AG10803 (cell line): ENCODE measurements around the gene OR8U1.
"Not testable (repeated sequence)": the region's sequence is repeated elsewhere in the genome, so short reads cannot be mapped to it uniquely, and the experiment has no call there.

ENCODE experiments used
- DNase-seq: peaks from one replicate; pipeline ENCODE4 v3.0.0; 2010; ENCODE audit warnings: low read depth
- H3K4me3 ChIP-seq: 2 replicates; pipeline ENCODE4 v1.5.1; 2011; ENCODE audit warnings: mild to moderate bottlenecking, low read length, control low read depth
- TF ChIP-seq, protein P1 (sequence below): conservative IDR thresholded peaks from 2 replicates; pipeline ENCODE4 v1.5.1; 2011; ENCODE audit warnings: mild to moderate bottlenecking, low read length, control low read depth, inconsistent platforms

Gene OR8U1

DNA sequence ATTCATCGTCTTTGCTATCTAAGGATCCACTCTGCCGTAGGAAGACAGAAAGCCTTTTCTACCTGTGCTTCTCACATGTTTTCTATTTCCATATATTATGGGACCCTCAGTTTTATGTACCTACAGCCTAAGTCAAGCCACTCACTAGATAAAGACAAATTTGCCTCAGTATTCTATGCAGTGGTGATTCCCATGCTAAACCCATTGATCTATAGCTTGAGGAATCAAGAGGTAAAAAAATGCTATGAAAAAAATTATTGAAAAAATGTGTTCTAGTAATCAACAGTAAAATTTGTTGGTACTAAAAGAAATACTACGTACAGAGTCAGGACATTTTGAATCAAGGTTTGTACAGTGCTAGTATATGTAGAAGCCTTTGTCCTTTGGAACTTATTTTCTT lies 19.0 kb downstream of the OR8U1 start:
- no peak overlapping the region for H3K4me3 ChIP-seq
- TF ChIP-seq, protein P1, sequence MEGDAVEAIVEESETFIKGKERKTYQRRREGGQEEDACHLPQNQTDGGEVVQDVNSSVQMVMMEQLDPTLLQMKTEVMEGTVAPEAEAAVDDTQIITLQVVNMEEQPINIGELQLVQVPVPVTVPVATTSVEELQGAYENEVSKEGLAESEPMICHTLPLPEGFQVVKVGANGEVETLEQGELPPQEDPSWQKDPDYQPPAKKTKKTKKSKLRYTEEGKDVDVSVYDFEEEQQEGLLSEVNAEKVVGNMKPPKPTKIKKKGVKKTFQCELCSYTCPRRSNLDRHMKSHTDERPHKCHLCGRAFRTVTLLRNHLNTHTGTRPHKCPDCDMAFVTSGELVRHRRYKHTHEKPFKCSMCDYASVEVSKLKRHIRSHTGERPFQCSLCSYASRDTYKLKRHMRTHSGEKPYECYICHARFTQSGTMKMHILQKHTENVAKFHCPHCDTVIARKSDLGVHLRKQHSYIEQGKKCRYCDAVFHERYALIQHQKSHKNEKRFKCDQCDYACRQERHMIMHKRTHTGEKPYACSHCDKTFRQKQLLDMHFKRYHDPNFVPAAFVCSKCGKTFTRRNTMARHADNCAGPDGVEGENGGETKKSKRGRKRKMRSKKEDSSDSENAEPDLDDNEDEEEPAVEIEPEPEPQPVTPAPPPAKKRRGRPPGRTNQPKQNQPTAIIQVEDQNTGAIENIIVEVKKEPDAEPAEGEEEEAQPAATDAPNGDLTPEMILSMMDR = no peak
- DNase-seq = no peak

DNA sequence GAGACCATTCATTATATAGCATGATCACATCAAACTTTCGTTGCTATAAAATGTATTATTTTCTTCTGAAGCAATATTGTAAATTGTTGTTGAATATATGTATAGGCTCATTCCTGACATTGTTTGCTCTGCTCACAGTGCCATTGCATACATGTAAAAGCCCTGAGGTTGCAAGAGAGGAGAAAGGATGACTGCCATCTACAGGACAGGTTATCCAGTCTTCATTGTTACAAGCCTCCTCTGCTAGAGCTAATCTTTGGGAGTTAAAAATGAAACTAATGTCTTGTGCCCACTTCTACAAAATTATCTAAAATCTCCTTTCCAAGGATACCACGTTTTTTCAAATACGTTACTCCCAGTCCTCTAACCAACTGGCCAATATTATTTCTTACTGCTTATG lies 20.6 kb downstream of the OR8U1 start:
- no peak overlapping the region for H3K4me3 ChIP-seq
- no peak for DNase-seq
- TF ChIP-seq, protein P1 = no peak

DNA sequence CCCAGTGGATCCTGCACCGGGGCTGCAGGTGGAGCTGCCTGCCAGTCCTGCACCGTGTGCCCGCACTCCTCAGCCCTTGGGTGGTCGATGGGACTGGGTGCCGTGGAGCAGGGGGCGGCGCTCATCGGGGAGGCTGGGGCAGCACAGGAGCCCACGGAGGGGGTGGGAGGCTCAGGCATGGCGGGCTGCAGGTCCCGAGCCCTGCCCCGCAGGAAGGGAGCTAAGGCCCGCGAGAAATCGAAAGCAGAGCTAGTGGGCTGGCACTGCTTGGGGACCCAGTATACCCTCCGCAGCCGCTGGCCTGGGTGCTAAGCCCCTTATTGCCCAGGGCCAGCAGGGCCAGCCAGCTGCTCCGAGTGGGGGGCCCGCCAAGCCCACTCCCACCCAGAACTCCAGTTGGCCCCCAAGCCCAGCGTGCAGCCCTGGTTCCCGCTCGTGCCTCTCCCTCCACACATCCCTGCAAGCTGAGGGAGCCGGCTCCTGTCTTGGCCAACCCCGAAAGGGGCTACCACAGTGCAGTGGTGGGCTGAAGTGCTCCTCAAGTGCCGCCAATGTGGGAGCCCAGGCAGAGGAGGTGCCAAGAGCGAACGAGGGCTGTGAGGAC lies 26.5 kb downstream of the OR8U1 start:
- not testable (repeated sequence) for DNase-seq, H3K4me3 ChIP-seq

DNA sequence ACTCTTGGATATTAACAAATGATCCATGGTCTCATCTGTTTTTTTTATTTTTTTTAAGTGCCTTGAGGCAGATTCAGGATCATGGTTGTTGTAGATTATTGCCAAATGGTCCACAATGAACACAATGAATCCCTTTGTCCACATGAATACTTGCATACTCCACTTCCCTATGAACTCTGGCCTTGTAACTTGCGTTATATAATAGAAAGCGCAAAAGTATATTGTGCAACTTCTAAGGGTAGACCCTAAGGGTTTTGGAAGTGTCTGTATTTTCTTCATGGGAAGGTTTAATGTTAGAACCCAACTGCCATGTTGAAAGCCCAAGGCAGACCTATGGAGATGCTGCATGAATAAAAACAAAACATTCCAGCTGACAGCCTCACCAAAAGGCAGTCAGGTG lies 29.0 kb downstream of the OR8U1 start:
- TF ChIP-seq, protein P1 = no peak
- H3K4me3 ChIP-seq = no peak overlapping the region
- DNase-seq = no peak

DNA sequence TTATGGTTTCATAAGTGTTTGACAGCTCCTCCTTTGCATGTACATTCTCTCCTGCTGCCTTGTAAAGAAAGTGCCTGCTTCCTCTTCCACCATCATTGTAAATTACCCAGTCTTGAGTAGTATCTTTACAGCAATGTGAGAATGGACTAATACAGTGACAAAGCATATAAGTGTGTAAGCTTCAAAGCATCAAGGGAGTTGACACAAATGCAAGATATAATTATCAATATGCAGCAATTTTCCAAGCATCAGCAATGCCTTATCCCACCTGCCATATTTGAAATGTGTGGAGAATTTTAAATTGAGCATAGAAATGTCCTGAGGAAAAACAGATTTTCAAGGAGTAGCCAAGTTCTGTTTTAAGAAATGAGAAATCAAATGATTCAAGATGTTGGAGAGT lies 35.4 kb downstream of the OR8U1 start:
- no peak for DNase-seq
- H3K4me3 ChIP-seq = no peak overlapping the region
- TF ChIP-seq, protein P1 = no peak

DNA sequence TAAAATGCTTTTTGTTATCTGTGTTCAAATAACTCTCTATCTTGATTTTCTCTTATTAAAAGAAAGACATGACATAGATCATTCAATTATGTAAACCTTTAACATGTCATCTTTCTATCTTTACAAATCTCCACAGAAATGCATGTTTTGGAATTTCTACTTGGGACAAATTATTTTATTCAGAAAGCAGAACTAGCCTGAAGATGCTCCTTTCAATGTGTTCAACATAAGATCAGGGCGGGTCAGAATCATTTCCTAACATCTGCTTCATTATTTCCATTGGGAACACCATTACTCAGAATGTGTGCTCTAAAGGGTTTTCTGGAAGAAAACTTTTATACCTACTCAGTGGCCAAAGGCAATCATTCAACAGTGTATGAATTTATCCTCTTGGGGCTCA lies 37.0 kb downstream of the OR8U1 start, which contains the start of gene OR5AL1:
Gene OR5AL1 (plus strand): TSS at position 301 of the 400 bp plus-strand sequence.
- DNase-seq = no peak
- H3K4me3 ChIP-seq = no peak within 1 kb of the TSS
- TF ChIP-seq, protein P1 = no peak
